ENCODE results near the gene SHF. TPM values are rescaled to one million over a fixed set of nuclear protein-coding genes. Genes with fewer than 3 reads are reported as not detected.

The SHF gene
- total RNA-seq, 1 experiment from 2014 or later: 21.7 TPM

DNA sequence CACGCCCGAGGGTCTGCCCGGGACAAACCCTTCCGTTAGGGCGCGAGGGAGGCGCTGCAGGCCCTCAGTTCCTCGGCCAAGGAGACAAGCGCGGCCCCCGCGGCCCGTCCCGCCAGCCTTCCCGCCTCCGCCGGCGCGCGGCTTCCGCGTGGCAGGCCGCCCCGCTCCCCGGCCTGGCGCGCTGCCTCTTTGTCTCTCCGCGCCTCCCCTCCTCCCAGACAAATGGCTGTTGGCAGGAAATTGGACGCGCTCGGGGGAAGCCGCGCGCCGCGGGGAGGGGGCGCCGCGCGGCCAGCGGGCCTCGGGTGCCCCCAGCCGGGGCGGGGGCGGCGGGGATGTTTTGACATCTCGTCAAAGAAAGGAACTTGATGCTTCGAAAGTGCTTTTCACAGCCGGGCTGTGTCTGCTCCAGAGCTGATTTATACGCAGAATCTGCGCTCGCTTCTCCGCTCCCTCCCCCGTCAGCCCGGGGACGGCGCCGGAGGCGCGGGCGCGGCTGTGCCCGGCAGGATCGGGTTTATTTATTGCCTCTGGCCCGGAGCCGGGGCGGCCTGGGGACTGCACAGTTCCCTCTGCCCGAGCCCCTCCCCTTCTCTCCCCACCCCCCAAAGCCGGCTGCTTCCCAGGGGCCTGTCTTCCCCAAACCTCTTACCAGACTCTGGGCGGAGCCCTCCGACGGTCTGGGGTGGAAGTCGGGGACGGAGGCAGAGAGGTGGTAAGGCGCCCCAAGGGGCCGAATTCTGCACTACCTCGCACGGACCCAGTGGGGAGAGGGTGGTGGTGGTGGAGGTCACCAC is 20.7 kb downstream of the SHF start:
- Histone ChIP-seq H4K5ac (ENCODE audit: insufficient read length, low read depth, low read length) (no peak overlapping the region), H2BK5ac (ENCODE audit: insufficient read length, low read length) (no peak overlapping the region), H4K91ac (ENCODE audit: insufficient read length, low read depth, low read length) (no peak overlapping the region), H2AK5ac (ENCODE audit: insufficient read length, low read length) (no peak overlapping the region), H2BK20ac (ENCODE audit: low read depth, low read length, poor library complexity, severe bottlenecking) (no peak overlapping the region), H3K4ac (ENCODE audit: low read depth, low read length) (no peak overlapping the region), H3K27ac (ENCODE audit: insufficient read length, low read depth, low read length) (peak overlapping the region; percentile 4), H3K18ac (ENCODE audit: insufficient read length, low read depth, low read length) (peak overlapping the region; percentile 80), H2BK12ac (ENCODE audit: insufficient read length, low read depth, low read length) (no peak overlapping the region), H3K4me2 (ENCODE audit: insufficient read depth, insufficient read length, low read length) (peak overlapping the region; percentile 53), H4K20me1 (ENCODE audit: control insufficient read depth, insufficient read depth, insufficient read length) (no peaks in the 10 kb centered on the region), H3T11ph (ENCODE audit: low read length) (no peak overlapping the region), H3K23me2 (ENCODE audit: insufficient read length, low read depth, low read length, poor library complexity, severe bottlenecking) (no peaks in the 10 kb centered on the region), H3K4me1 (ENCODE audit: insufficient read depth, low read length) (peaks cover 7% of the 10 kb centered on the region), H3K9me3 (ENCODE audit: control insufficient read depth, low read depth, low read length) (no peaks in the 10 kb centered on the region), H2BK15ac (ENCODE audit: low read depth, low read length) (no peak overlapping the region), H3K14ac (ENCODE audit: insufficient read depth, low read length) (peak overlapping the region; percentile 95), H4K8ac (replicated peaks; ENCODE audit: insufficient read length, low read depth, low read length) (no peak overlapping the region), H3K79me1 (ENCODE audit: insufficient read depth, low read depth, low read length, poor library complexity, severe bottlenecking) (no peaks in the 10 kb centered on the region), H3K27me3 (ENCODE audit: insufficient read depth, low read length) (no peaks in the 10 kb centered on the region), H3K56ac (ENCODE audit: insufficient read length, low read depth, low read length) (no peak overlapping the region), H2BK120ac (ENCODE audit: low read depth, low read length, poor library complexity, severe bottlenecking) (no peak overlapping the region), H3K23ac (ENCODE audit: insufficient read length, low read depth, low read length) (no peak overlapping the region), H3K79me2 (ENCODE audit: insufficient read depth, low read length) (no peaks in the 10 kb centered on the region), H3K9ac (ENCODE audit: extremely low read depth, insufficient read length, low read length) (peak overlapping the region; percentile 74), H2AFZ (ENCODE audit: low read length) (no peak overlapping the region)
- peaks cover 4% of the 10 kb centered on the region; the same call in 1 of the 2 replicates for H3K27me3 Mint-ChIP-seq (ENCODE audit: low read depth)
- no peak overlapping the region for H3K27ac Mint-ChIP-seq
- H3K9me3 Mint-ChIP-seq: no peaks in the 10 kb centered on the region
- peak; percentile 92 for DNase-seq
- TF ChIP-seq, protein P1, sequence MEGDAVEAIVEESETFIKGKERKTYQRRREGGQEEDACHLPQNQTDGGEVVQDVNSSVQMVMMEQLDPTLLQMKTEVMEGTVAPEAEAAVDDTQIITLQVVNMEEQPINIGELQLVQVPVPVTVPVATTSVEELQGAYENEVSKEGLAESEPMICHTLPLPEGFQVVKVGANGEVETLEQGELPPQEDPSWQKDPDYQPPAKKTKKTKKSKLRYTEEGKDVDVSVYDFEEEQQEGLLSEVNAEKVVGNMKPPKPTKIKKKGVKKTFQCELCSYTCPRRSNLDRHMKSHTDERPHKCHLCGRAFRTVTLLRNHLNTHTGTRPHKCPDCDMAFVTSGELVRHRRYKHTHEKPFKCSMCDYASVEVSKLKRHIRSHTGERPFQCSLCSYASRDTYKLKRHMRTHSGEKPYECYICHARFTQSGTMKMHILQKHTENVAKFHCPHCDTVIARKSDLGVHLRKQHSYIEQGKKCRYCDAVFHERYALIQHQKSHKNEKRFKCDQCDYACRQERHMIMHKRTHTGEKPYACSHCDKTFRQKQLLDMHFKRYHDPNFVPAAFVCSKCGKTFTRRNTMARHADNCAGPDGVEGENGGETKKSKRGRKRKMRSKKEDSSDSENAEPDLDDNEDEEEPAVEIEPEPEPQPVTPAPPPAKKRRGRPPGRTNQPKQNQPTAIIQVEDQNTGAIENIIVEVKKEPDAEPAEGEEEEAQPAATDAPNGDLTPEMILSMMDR (conservative IDR thresholded peaks at IDR 0.05): peak; percentile 69
- H3K4me1 Mint-ChIP-seq: peaks cover 36 to 37% of the 10 kb centered on the region in 2 experiments
- peaks cover 0 to 10% (median 2%) of the 10 kb centered on the region in 3 experiments; a peak in 4 of 7 replicates for H3K36me3 Mint-ChIP-seq (ENCODE audit: insufficient read depth in 1 of 3, low read depth in 3 of 3)
- peak overlapping the region; percentile 54 to 71; a peak in 4 of 5 replicates for H3K4me3 Mint-ChIP-seq
- WGBS (ENCODE audit: extremely low coverage, insufficient read length, low lambda C conversion rate): no CpG with 5 or more reads among the region's 79 CpGs
